Uterus (tissue), 2 donors: Measurements from ENCODE around the gene ATP7B.

Experiments used
- CTCF ChIP-seq, 4 experiments: fragments of 200-600 bp in 2 of 4; fragments of 450-650 bp in 2 of 4; sonication (generic) in 2 of 4; IDR thresholded peaks; one replicate each; pipeline ENCODE4 v1.5.1; 2016 to 2019; ENCODE audit warnings: antibody characterized with exemption in 4 of 4, mild to moderate bottlenecking in 2 of 4, moderate library complexity in 1 of 4
- POLR2A ChIP-seq, 2 donors: fragments of 450-650 bp; IDR thresholded peaks; one replicate each; pipeline ENCODE4 v1.6.1; 2016; ENCODE audit warnings: antibody characterized with exemption in 2 of 2, mild to moderate bottlenecking in 1 of 2, moderate library complexity in 1 of 2

- no peak for TF ChIP-seq CTCF (IDR thresholded peaks at IDR 0.05)
- no peak for TF ChIP-seq POLR2A (IDR thresholded peaks at IDR 0.05)
These were observed 32.4 kb upstream of the ATP7B start for GRCh38 chr13:52043675-52044074.
